Measurements from ENCODE around the gene PPP2R5E.
"Not testable (repeated sequence)": the region's sequence is repeated elsewhere in the genome, so short reads cannot be mapped to it uniquely, and the experiment has no call there.

Gene PPP2R5E

DNA sequence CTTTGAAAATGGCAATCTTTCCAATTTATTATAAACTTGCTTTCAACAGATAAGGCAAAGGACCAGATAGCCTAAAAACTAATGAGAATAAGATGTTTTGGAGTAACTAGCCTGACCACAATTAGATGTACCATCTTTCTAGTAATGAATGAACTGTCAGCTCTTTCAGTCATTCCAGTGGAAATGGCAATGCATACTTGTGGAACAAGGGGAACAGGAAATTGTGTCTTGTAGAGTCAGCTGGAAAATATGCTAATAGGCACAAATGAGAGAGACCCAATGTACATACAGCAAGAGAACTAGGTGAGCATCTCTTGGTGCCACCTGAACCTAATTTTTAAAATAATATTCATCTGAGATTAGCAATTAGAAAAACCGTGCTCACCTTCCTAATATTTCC, 148.3 kb downstream of the PPP2R5E start:
- no peak for DNase-seq (ENCODE audit: low read depth)
- no peak overlapping the region for H3K4me3 ChIP-seq (ENCODE audit: low read depth, low read length)

DNA sequence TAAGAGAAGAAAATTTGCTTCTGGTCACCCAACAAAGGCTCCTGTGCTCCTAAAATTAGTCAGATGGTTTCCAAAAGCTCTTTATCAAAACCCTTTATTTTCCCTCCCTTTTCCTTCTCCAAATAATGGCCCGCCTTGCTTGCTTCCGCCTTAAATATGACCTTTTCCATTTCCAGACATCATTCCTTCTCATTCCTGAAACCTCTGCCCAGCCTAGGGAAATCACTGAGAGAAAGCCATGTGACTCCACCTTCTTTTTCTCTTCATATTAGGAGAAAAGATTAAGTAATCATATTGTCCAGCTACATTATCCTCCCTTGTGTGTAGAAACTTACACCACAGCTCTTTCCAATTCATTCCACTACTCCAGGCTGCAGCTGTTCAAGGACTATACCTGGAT, 148.7 kb downstream of the PPP2R5E start:
- DNase-seq (ENCODE audit: low read depth) = no peak
- no peak overlapping the region for H3K4me3 ChIP-seq (ENCODE audit: low read depth, low read length)

DNA sequence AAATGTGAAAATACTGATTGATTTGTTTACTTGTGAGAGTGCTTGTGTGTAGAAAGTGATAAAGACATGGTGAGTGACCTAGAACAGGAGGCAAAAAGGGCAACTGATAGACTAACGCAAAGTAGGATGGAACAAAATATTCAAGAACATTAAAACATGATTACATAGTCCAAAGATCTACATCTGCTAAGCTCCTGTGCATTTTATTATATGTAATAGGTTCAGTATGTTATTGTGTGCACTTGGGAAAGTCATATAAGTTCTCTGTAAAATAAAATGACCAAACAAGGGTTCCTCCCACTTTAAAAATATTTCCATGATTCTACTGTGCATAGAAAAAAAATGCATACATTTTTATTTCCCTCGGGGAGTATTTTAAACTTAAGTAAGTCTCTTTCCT, 150.2 kb downstream of the PPP2R5E start:
- DNase-seq (ENCODE audit: low read depth) = no peak

DNA sequence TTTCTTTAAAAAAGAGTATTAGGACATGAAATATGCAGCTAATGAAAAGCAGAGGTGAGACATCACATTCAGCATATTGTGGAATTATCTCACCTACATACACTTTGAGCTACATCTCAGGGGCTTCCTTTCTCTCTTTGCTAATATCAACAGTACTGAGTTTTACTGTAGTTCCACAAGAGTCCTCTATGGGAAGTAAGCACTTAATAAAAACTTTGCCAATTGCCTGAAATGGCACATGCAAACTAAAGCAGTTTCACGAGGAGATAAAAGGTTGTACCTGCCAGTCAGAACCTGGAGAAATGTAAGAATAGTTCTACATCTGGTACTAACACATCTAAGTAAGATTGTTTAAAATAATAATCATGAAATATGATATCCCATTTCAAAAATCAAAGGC, 150.9 kb downstream of the PPP2R5E start:
- DNase-seq (ENCODE audit: low read depth) = no peak
- H3K4me3 ChIP-seq (ENCODE audit: low read depth, low read length) = no peak overlapping the region

More for the DNA sequence above, 150.2 kb downstream of the PPP2R5E start:
- H3K4me3 ChIP-seq (ENCODE audit: low read depth, low read length) = no peak overlapping the region

DNA sequence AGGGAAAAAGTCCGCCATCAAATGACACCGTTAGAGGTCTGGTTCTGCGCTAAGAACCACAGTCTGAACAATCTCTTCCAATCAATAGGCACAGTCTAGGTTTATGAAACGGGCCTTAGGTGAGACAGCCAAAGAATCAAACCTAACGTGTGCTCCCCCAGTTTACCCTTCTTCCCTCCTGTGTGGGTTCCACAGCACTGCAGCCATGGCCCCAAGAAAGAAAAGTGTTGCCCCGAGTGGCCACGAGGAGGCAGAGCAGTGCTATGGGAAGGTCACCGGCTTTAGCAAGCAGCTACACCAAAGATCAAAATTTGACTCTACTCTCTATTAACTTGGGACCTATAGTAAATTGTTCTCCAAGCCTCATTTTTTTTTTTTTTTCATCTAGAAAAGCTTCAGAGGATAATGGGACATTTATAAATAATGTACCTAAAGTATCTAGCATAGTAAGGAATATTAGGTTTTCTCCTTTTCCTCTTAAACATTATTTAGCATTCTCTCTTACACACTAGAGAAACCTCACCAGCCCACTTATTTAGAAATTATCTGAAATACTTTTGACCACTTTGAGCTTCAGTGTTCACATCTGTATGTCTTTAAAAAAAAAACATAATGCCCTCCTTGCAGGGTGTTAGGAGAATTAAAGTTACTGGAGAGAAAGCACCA, 154.3 kb downstream of the PPP2R5E start:
- no peak overlapping the region for H3K4me3 ChIP-seq (ENCODE audit: low read depth, low read length)
- peak; percentile 11 for DNase-seq (ENCODE audit: low read depth)

DNA sequence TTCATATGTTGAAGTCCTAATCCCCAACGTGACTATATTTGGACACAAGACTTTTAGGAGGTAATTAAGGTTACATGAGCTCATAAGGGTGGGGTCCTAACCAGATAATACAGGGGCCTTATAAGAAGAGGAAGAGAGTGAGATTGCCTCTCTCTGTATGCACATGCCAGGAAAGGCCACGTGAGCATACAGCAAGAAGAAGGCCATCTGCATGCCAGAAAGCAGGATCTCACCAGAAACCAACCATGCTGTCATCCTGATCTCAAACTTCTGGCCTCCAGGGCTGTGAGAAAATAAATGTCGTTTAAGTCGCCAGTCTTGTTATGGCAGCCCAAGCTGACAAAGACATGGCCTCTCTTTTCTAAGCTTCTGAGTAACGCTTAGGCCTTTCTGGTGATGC, 155.5 kb downstream of the PPP2R5E start:
- H3K4me3 ChIP-seq (ENCODE audit: low read depth, low read length) = no peak overlapping the region
- no peak for DNase-seq (ENCODE audit: low read depth)

DNA sequence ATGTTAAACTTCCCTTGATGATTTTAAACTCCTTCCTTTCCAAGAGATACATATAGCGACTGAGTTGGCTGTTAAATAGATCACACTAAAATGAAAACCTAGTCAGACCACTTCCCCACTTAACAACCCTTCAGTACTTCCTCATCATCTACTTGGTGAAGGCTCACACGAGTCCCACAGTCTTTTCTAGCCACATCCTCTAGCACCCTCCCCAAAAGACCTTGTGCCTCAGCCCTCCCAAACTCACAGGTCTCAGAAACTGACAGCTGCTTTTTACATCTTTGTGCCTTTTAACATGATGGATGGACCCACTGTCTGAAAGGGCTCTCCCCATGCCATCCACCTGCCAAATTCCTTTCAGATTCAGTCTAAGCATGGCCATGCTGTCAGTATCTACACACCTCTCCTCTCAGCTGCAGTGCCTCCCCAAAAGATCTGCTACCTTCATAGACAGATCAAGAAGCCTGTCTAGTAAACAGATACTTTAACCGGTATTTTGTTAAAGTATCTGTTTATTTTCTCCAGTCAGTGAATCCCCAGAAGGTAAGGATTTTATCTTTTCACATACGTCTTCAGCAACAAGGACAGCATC, 159.3 kb downstream of the PPP2R5E start:
- H3K4me3 ChIP-seq (ENCODE audit: low read depth, low read length) = no peak overlapping the region
- no peak for DNase-seq (ENCODE audit: low read depth)

DNA sequence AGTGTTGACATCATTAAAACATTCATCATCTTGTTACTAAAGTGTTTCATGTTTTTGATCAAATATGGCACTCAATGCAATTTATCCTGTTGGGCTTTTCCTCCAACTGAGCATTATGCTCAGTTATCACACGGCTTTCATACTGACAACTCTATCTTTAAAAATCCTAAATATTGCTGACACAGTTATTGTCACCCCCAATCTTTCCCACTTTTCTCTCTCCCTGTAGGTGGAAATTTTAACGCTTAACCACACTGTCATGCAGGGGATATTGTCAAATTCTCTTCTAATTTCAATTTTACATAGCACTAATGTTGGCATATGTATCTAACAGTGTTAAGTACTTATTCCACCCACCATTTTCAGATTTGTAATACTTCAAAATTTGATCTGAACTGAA, 164.7 kb downstream of the PPP2R5E start:
- H3K4me3 ChIP-seq (ENCODE audit: low read depth, low read length) = no peak overlapping the region
- DNase-seq (ENCODE audit: low read depth) = no peak

DNA sequence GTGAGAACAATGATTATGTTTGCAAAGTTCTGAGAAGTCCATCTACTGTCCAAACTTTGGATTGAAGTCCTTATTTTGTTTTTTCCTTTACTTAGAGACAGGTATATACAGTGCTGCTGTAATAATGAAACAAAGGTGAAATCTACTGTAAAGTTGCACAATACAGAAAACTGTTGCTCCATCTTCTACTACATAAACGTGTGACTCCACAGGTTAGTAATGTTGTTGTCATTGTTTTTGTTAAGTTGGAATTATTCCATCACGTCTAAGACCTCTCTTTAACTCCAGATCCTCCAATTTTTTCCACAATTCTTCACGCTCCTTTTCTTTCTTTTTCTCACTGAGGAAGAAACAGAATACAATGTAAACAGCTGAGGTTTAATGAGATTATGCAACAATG, 167.4 kb downstream of the PPP2R5E start:
- DNase-seq (ENCODE audit: low read depth) = no peak
- H3K4me3 ChIP-seq (ENCODE audit: low read depth, low read length) = no peak overlapping the region

DNA sequence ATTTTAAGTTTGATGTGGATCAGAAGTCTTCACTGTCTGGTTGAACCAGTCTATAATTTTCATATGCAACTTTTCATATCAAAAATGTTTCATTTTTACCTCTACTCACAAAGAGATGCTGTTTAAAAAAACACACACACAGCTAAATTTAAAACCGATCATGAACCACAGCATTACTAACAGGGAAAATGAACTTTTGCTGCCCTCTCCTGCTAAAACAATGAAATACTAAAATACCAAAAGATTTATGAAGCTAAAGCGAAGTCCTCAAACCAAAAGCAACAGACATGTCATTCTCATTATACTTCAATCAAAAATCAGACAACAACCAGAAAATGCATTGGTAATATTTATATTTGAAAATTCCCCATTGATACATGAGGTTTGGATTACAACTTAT, 171.6 kb downstream of the PPP2R5E start:
- not testable (repeated sequence) for DNase-seq (ENCODE audit: low read depth); H3K4me3 ChIP-seq (ENCODE audit: low read depth, low read length)

DNA sequence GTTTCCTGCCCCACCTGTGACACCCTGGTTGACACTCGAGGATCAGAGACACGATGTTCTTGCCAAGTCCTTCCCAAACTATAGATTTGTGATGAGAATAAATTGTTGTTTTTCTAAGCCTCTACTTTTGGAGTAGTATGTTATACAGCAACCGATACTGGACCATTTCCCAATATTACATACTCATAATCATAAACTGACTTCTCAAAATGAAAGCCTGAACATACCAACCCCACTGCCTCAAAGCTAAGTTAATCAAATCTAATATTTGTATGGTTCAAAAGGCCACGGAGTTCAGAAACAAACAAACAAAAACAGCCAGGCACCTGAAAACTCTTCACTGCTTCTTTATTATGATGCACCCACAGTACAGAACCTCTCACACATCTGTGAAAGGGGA, 172.1 kb downstream of the PPP2R5E start:
- H3K4me3 ChIP-seq (ENCODE audit: low read depth, low read length) = no peak overlapping the region
- no peak for DNase-seq (ENCODE audit: low read depth)

DNA sequence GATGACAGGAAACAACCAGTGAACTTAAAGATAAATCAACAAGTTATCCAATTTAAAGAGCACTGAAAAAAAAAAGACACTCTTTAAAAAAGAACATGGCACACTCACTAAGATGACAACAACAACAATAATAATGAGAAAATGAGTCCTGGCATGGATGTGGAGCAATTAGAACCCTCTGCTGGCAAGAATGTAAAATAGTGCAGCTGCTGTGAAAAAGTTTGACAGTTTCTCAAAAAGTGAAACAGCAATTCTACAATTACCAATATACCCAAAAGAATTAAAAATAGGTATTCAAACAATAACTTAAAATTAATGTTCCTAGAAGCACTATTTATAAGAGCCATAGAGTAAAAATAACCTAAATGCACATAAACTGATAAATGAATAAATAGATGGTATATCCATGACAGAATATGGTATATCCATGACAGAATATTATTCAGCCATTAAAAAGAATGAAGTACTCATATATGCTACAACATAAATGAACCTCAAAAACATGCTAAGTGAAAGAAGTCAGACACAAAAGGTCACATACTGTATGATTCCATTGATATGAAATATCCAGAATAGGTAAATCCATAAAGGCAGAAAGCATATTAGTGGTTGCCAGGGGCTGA, 175.3 kb downstream of the PPP2R5E start:
- DNase-seq (ENCODE audit: low read depth) = no peak
- no peak overlapping the region for H3K4me3 ChIP-seq (ENCODE audit: low read depth, low read length)

DNA sequence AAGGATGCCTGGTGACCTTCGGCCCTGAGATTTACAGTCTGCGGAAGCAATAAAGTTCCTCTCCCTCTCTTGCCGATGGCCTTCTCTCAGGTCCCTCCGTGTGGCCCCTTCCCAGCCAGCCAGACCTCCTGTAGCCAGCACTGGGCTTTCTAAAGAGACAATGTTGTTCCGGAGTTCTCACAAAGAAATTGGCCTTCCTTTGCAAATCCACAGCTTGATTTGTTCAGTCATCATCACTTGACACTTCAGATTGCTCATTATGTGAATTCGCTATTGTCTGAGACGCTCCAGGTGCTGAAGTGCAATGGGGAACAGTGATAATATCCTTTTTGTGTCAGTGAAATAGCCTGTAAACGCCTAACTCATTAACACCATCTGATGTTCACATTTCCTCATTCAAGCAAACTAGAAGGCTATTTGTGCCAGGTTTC, 180.8 kb downstream of the PPP2R5E start:
- no peak for DNase-seq (ENCODE audit: low read depth)
- H3K4me3 ChIP-seq (ENCODE audit: low read depth, low read length) = no peak overlapping the region

DNA sequence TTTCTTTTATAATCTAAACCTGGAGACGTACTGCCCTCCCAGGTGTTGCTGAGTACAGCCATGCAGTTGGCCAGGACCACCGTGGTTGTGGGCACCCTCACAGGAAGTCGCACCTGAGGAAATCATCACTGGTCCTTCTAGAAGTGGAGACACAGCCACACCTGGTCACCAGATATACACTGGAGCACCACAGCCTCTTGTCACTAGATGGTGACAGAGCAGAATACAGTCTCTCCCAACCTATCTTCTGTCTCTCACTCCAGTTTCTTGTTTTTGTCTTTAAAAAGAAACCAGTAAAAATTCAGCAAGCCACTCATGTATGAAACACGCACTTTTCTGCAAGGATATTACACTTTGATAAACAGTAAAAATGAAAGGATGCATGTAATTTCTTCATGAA, 181.4 kb downstream of the PPP2R5E start:
- DNase-seq (ENCODE audit: low read depth) = no peak
- no peak overlapping the region for H3K4me3 ChIP-seq (ENCODE audit: low read depth, low read length)

DNA sequence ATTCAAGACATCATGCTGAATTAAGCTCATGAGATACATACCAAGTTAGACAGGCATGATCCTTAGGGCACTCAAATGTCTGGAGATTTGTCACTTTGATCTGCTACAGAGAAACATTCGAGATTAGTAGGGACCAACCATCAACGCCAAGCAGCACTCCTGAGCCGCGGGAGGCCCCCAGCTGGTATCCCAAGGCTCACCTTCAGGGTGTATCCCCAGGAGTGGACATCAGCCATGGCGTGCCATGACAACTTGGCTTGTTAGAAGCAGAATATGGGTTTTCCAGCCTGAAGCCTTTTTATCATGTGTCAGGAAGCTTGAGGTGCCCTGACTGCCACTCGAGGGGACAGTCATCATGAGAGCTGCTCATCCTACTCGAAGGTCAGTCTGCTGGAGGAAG, 185.3 kb downstream of the PPP2R5E start:
- no peak overlapping the region for H3K4me3 ChIP-seq (ENCODE audit: low read depth, low read length)
- no peak for DNase-seq (ENCODE audit: low read depth)

DNA sequence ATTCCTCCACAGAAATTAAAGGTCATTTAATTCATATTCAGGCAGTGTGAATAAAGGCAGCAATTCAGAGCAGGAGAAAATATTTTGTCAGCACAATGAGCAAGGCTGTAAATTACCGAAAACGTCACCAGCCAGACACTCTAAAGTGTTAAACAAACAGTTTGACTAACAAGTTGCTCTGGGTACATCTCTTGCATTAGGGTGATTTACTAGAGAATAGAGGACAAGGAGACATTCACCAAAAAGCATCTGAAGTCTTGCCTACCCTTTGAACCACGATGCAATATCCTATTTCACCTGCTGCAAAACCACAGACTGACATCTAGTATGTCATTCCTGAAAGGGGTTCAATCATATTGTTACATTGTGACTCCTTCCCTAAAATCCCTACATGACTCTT, 197.4 kb downstream of the PPP2R5E start:
- no peak for DNase-seq (ENCODE audit: low read depth)
- H3K4me3 ChIP-seq (ENCODE audit: low read depth, low read length) = no peak overlapping the region

DNA sequence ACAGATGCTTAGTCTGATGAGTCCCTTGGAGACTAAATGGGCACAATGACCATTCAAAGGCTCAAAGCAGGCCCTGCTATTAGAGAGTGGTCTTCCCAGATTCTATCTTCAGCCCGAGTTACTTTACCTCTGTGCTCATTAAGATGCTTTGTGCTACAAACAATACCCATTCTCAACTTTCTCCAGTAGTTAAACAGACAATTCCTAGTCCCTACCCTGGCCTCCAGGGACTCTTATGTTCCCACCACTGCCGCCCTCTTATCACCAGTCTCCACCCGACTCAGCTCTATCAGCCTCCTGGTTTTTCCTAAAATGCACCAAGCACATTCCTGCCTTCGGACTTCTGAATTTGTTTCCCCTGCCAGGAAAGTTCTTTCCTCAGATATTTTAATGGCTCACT, 198.8 kb downstream of the PPP2R5E start:
- H3K4me3 ChIP-seq (ENCODE audit: low read depth, low read length) = no peak overlapping the region

DNA sequence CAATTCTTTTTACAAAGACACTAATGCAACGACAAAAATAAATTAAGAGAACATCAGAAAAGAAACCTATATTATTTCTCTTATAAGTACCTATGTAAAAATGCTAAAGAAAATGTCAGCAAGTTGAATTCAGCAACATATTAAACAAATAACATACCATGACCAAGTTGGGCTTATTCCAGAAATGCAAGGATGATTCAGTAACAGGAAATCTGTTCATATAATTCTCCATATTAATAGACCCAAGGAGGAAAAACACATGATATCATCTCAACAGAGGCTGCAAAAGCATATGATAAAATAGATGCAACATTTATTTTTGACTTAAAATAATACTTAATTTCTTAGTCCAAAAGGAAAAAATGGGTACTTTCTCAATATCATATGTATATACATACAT, 199.3 kb downstream of the PPP2R5E start:
- no peak overlapping the region for H3K4me3 ChIP-seq (ENCODE audit: low read depth, low read length)
- peak; percentile 28 for DNase-seq (ENCODE audit: low read depth)

More for the DNA sequence above, 198.8 kb downstream of the PPP2R5E start:
- DNase-seq (ENCODE audit: low read depth) = no peak

DNA sequence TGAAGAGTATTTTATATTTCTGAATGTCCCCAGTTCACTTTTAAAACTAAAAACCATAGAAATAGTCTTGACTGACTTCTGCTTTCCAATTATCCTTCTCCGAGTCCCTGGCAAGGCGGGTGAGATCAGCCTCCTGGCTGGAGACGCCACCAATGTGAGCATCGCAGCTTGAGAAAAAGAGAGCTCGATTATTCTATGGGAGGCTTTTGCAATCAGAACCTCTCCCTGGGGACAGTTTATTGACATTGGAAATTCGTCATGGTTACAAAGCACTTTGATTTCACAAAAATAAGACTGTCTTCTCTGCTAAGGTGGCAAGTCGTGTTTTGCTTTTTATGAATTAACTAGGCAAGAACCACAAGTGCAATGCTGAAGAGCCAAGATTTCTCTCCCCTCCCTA, 200.8 kb downstream of the PPP2R5E start:
- DNase-seq (ENCODE audit: low read depth) = peak; percentile 27
- H3K4me3 ChIP-seq (ENCODE audit: low read depth, low read length) = no peak overlapping the region

DNA sequence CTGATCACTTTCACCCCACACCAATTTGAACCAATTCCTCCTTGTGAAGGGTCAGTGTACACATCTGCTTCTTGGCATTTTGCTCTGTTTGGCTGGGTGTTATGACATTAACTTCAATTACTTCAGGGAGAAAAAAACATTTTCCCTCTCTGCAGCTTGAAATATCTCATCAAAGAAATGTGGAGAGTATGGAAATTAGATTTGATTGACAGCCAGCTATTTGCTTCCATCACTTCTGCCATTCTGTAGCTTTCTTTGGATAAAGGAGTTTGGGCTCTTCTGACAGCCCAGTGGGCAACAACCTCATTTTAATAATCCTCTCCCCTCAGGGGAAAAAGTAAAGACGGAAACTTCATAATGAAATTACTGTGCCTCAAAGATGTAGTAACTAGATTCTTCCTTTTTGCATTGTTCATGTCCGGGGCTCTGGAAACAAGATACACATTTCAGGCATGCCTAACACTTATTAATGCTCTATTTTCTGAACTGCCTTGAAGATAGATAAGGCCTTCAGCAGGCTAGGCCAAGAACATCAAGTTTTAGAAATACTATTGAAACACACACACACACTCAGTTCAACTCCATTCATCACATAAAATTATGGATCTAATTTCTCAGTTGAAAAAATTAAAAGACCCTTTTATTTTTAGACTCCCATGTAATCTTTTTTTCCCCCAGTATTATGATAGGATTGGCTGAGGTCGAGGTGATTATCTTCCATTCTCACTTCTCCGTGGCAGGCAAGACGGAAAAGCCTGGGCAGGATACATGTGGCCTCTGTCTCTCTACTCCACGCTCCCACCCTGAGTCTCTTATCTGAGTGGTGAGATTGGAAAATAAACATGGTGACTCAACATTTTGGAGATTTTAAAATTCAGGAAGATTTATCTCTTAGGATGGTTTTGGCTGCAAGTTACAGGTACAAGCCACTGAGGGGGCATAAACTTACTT, 214.1 kb downstream of the PPP2R5E start:
- DNase-seq (ENCODE audit: low read depth) = no peak
- no peak overlapping the region for H3K4me3 ChIP-seq (ENCODE audit: low read depth, low read length)

Measured in skeletal muscle cell (primary cell).